GM21619 (cell line): ENCODE data around the gene RBM15.

Experiments used
- ATAC-seq: cut with Tn5 transposase; IDR thresholded peaks from one replicate; pipeline ENCODE4 v1.9.1; 2021; ENCODE audit not compliant: unreplicated experiment

Gene RBM15

GRCh38 chr1:110321045-110321444, 18.1 kb upstream of the RBM15 start:
- no peak for ATAC-seq

GRCh38 chr1:110321846-110322245, 17.3 kb upstream of the RBM15 start:
- ATAC-seq, result no peak

GRCh38 chr1:110324667-110325066, 14.5 kb upstream of the RBM15 start:
- ATAC-seq, result no peak

GRCh38 chr1:110326826-110327225, 12.4 kb upstream of the RBM15 start:
- no peak for ATAC-seq

- no peak for ATAC-seq
Observed at GRCh38 chr1:110328274-110328673, 10.9 kb upstream of the RBM15 start.

GRCh38 chr1:110328700-110329099, 10.5 kb upstream of the RBM15 start:
- no peak for ATAC-seq

- ATAC-seq, result no peak
Observed at GRCh38 chr1:110335265-110335664, 3.9 kb upstream of the RBM15 start.

GRCh38 chr1:110336300-110337039, 2.7 kb upstream of the RBM15 start:
- no peak for ATAC-seq

- no peak for ATAC-seq
Observed at GRCh38 chr1:110337704-110338308, 1.4 kb upstream of the RBM15 start.

- peak; percentile 60 for ATAC-seq
Observed at GRCh38 chr1:110338309-110338885, 780 bp upstream of the RBM15 start.

GRCh38 chr1:110339407-110340206, 430 bp downstream of the RBM15 start:
- ATAC-seq, result no peak

GRCh38 chr1:110340207-110340468, 961 bp downstream of the RBM15 start:
- ATAC-seq, result no peak

- ATAC-seq, result no peak
Observed at GRCh38 chr1:110341146-110341871, 2.1 kb downstream of the RBM15 start.

- no peak for ATAC-seq
Observed at GRCh38 chr1:110341872-110342331, 2.7 kb downstream of the RBM15 start.

GRCh38 chr1:110343249-110343648, 4.1 kb downstream of the RBM15 start:
- no peak for ATAC-seq

- no peak for ATAC-seq
Observed at GRCh38 chr1:110344152-110344551, 5.0 kb downstream of the RBM15 start.

GRCh38 chr1:110345480-110345879, 6.3 kb downstream of the RBM15 start:
- no peak for ATAC-seq

- ATAC-seq, result no peak
Observed at GRCh38 chr1:110346690-110347089, 7.5 kb downstream of the RBM15 start.

GRCh38 chr1:110347182-110347893, 8.2 kb downstream of the RBM15 start:
- no peak for ATAC-seq

- no peak for ATAC-seq
Observed at GRCh38 chr1:110348050-110348449, 8.9 kb downstream of the RBM15 start.
